Left ventricle myocardium inferior (tissue), 1 donor: ENCODE results near the gene ANO3. TPM values are rescaled to one million over a fixed set of nuclear protein-coding genes. Genes with fewer than 3 reads are reported as not detected.

ENCODE experiments used
- DNase-seq: peaks from one replicate; pipeline ENCODE4 v3.0.0-alpha.2; 2020
- H3K27ac ChIP-seq: fragments of 200-600 bp; replicated peaks from 2 replicates; pipeline ENCODE4 v1.8.0; 2021
- H3K27me3 ChIP-seq: fragments of 200-600 bp; 2 replicates; pipeline ENCODE4 v1.8.0; 2021; ENCODE audit warnings: low read depth
- H3K36me3 ChIP-seq: fragments of 200-600 bp; 2 replicates; pipeline ENCODE4 v1.8.0; 2021
- H3K4me1 ChIP-seq: fragments of 200-600 bp; 2 replicates; pipeline ENCODE4 v1.8.0; 2021
- H3K4me3 ChIP-seq: fragments of 200-600 bp; 2 replicates; pipeline ENCODE4 v1.8.0; 2021; ENCODE audit warnings: mild to moderate bottlenecking, moderate library complexity
- H3K9me3 ChIP-seq: fragments of 200-600 bp; replicated peaks from 2 replicates; pipeline ENCODE4 v1.8.0; 2021
- CTCF ChIP-seq: fragments of 200-600 bp; IDR thresholded peaks from 2 replicates; pipeline ENCODE4 v1.8.0; 2021; ENCODE audit warnings: antibody characterized with exemption, mild to moderate bottlenecking, borderline replicate concordance
- intact Hi-C: fragments of 100-400 bp; cut with micrococcal nuclease; formaldehyde crosslinking; loops from one replicate; pipeline ENCODE4 v1.11.0; 2022
- total RNA-seq: library from RNA; stranded (reverse); fragmentation: NEBNext Ultra II Directional; extraction: Animal tissue kit (Norgen Biotek cat#: 25700); gene quantifications from one replicate; pipeline ENCODE4 v1.2.1, GENCODE V29; 2021
- donor health status: DM: no; HTN: yes; CAD: no; lungs with severe emphysema.

ANO3 gene
- total RNA-seq, 1 donor from 2014 or later: not detected

- H3K4me3 ChIP-seq: no peak within 1 kb of the TSS
- H3K4me1 ChIP-seq: no peaks in the 10 kb centered on the region
- no peak within 1 kb of the TSS for H3K27ac ChIP-seq
- intact Hi-C loops: no loop called here
- DNase-seq: no peak
- no peaks in the 10 kb centered on the region for H3K36me3 ChIP-seq
- no peaks in the 10 kb centered on the region for H3K9me3 ChIP-seq
- no peak for TF ChIP-seq CTCF
- no peaks in the 10 kb centered on the region for H3K27me3 ChIP-seq
Observed at GRCh38 chr11:26571861-26572654, 240.1 kb downstream of the ANO3 start, which contains the start of gene MUC15. Gene MUC15 (minus strand): TSS chr11:26572263. CDS start chr11:26567094, 5,169 bp downstream.

- intact Hi-C loops: no loop called here
- DNase-seq: no peak
- Histone ChIP-seq H3K4me1 (no peaks in the 10 kb centered on the region), H3K27me3 (no peaks in the 10 kb centered on the region), H3K4me3 (no peak overlapping the region), H3K36me3 (no peaks in the 10 kb centered on the region), H3K27ac (no peak overlapping the region), H3K9me3 (no peaks in the 10 kb centered on the region)
- no peak for TF ChIP-seq CTCF
Observed at GRCh38 chr11:26572770-26573402, 241.0 kb downstream of the ANO3 start.

- intact Hi-C loops: no loop called here
- no peaks in the 10 kb centered on the region for H3K4me1 ChIP-seq
- H3K9me3 ChIP-seq: no peaks in the 10 kb centered on the region
- no peaks in the 10 kb centered on the region for H3K36me3 ChIP-seq
- no peaks in the 10 kb centered on the region for H3K27me3 ChIP-seq
- no peak for DNase-seq
- no peak for TF ChIP-seq CTCF
- no peak overlapping the region for H3K4me3 ChIP-seq
- no peak overlapping the region for H3K27ac ChIP-seq
Observed at GRCh38 chr11:26573896-26574295, 242.0 kb downstream of the ANO3 start.

- no peak for TF ChIP-seq CTCF
- Histone ChIP-seq H3K4me3 (no peak overlapping the region), H3K27me3 (no peaks in the 10 kb centered on the region), H3K9me3 (no peaks in the 10 kb centered on the region), H3K36me3 (no peaks in the 10 kb centered on the region), H3K4me1 (no peaks in the 10 kb centered on the region), H3K27ac (no peak overlapping the region)
- DNase-seq: no peak
- intact Hi-C loops: no loop called here
Observed at GRCh38 chr11:26575946-26576345, 244.0 kb downstream of the ANO3 start.

GRCh38 chr11:26578998-26579661 lies 247.2 kb downstream of the ANO3 start:
- no peak overlapping the region for H3K27ac ChIP-seq
- no peaks in the 10 kb centered on the region for H3K36me3 ChIP-seq
- H3K4me3 ChIP-seq: no peak overlapping the region
- intact Hi-C loops: no loop called here
- no peak for DNase-seq
- no peak for TF ChIP-seq CTCF
- H3K4me1 ChIP-seq: no peaks in the 10 kb centered on the region
- H3K27me3 ChIP-seq: no peaks in the 10 kb centered on the region
- no peaks in the 10 kb centered on the region for H3K9me3 ChIP-seq
